Type B pancreatic cell (in vitro differentiated cells): ENCODE data around the gene NAB2. TPM values are rescaled to one million over a fixed set of nuclear protein-coding genes. Genes with fewer than 3 reads are reported as not detected.

ENCODE experiments used
- DNase-seq: peaks from one replicate; pipeline ENCODE4 v3.0.0; 2021; ENCODE audit warnings: mixed read lengths; ENCODE audit not compliant: unreplicated experiment; ENCODE audit errors: extremely low spot score
- H3K27ac Mint-ChIP-seq: 2 replicates; pipeline ENCODE4 v1.8.0; 2021; ENCODE audit warnings: mild to moderate bottlenecking, mixed read lengths
- H3K27me3 Mint-ChIP-seq: 2 replicates; pipeline ENCODE4 v1.8.0; 2021; ENCODE audit warnings: mixed read lengths
- H3K36me3 Mint-ChIP-seq: 2 replicates; pipeline ENCODE4 v1.8.0; 2021; ENCODE audit warnings: mixed read lengths
- H3K4me1 Mint-ChIP-seq: one replicate; pipeline ENCODE4 v1.8.0; 2021; ENCODE audit warnings: mixed read lengths; ENCODE audit not compliant: unreplicated experiment
- H3K4me3 Mint-ChIP-seq: 2 replicates; pipeline ENCODE4 v1.8.0; 2021; ENCODE audit warnings: mild to moderate bottlenecking, mixed read lengths
- H3K9me3 Mint-ChIP-seq: 2 replicates; pipeline ENCODE4 v1.8.0; 2021; ENCODE audit warnings: mixed read lengths
- CTCF ChIP-seq: fragments of 200-600 bp; sonication (generic); conservative IDR thresholded peaks from 2 replicates; pipeline ENCODE4 v1.5.0; 2021; ENCODE audit warnings: antibody characterized with exemption, mild to moderate bottlenecking
- long read RNA-seq: library from polyadenylated mRNA; unstranded; transcript quantifications from one replicate; pipeline ENCODE4 v2.0.0, GENCODE V29; 2020
- total RNA-seq: library from RNA; stranded (reverse); gene quantifications from 2 replicates; pipeline ENCODE4 v1.2.1, GENCODE V29; 2021; ENCODE audit warnings: low replicate concordance

The NAB2 gene
- 48.3 and 49.7 TPM in 2 replicates for total RNA-seq
- long read RNA-seq, partial matches to known transcripts: 3 of 3 reads
- long read RNA-seq, other reads (novel, unspliced or antisense): 0 of 3 reads

GRCh38 chr12:57088354-57089270, at the start of gene NAB2:
Gene NAB2 (plus strand): TSS chr12:57089114. CDS start chr12:57089272, 158 bp downstream.
- Mint-ChIP-seq H3K4me1 (peaks cover 45% of the 10 kb centered on the region), H3K9me3 (no peaks in the 10 kb centered on the region), H3K4me3 (peak within 1 kb of the TSS; percentile 98), H3K27me3 (no peaks in the 10 kb centered on the region), H3K27ac (peak within 1 kb of the TSS; percentile 99), H3K36me3 (peaks cover 7% of the 10 kb centered on the region)
- no peak for TF ChIP-seq CTCF
- peak; percentile 90 for DNase-seq

GRCh38 chr12:57040211-57040610, 48.7 kb upstream of the NAB2 start:
- Mint-ChIP-seq H3K9me3 (no peaks in the 10 kb centered on the region), H3K4me1 (no peaks in the 10 kb centered on the region), H3K36me3 (no peaks in the 10 kb centered on the region), H3K27ac (no peak overlapping the region), H3K4me3 (no peak overlapping the region), H3K27me3 (peaks cover 33% of the 10 kb centered on the region)
- DNase-seq: no peak
- no peak for TF ChIP-seq CTCF

- Mint-ChIP-seq H3K27ac (no peak overlapping the region), H3K36me3 (no peaks in the 10 kb centered on the region), H3K4me3 (no peak overlapping the region), H3K4me1 (no peaks in the 10 kb centered on the region), H3K27me3 (peaks cover 37% of the 10 kb centered on the region), H3K9me3 (no peaks in the 10 kb centered on the region)
- no peak for TF ChIP-seq CTCF
- no peak for DNase-seq
Observed at GRCh38 chr12:57040750-57041149, 48.2 kb upstream of the NAB2 start.

GRCh38 chr12:57042695-57043094, 46.2 kb upstream of the NAB2 start:
- no peak for DNase-seq
- no peak for TF ChIP-seq CTCF
- H3K36me3 Mint-ChIP-seq: no peaks in the 10 kb centered on the region
- no peak overlapping the region for H3K4me3 Mint-ChIP-seq
- no peak overlapping the region for H3K27ac Mint-ChIP-seq
- H3K9me3 Mint-ChIP-seq: no peaks in the 10 kb centered on the region
- H3K27me3 Mint-ChIP-seq: peaks cover 57% of the 10 kb centered on the region
- H3K4me1 Mint-ChIP-seq: no peaks in the 10 kb centered on the region

- TF ChIP-seq CTCF: no peak
- peaks cover 67% of the 10 kb centered on the region for H3K27me3 Mint-ChIP-seq
- DNase-seq: no peak
- H3K27ac Mint-ChIP-seq: no peak overlapping the region
- no peaks in the 10 kb centered on the region for H3K36me3 Mint-ChIP-seq
- no peaks in the 10 kb centered on the region for H3K9me3 Mint-ChIP-seq
- H3K4me3 Mint-ChIP-seq: no peak overlapping the region
- H3K4me1 Mint-ChIP-seq: no peaks in the 10 kb centered on the region
Observed at GRCh38 chr12:57044468-57044867, 44.4 kb upstream of the NAB2 start.
